Measurements from ENCODE around the gene COL9A3.

COL9A3 gene

DNA sequence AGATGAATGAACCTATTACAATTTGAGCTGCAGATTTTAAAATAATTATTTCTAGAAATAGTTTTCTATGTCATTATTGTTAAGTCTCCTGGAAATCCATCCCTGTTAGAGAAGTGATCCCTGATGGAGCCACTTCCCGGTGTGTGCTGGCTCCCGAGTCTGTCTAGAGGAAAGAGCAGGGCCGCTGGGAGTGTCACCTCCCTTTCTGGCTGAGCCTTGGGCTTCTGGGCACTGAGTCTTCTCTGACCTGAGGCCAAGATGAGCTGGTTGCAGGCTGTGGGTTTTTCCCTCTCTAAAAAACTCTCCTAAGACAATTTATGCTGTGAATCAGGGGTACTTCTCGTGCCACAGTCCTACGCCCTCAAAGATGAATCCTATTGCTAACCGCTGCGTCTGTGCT, 73.6 kb downstream of the COL9A3 start:
- Histone ChIP-seq H3K4me3 (no peak overlapping the region), H3K27ac (no peak overlapping the region), H3K9me3 (ENCODE audit: low read depth, low read length) (no peaks in the 10 kb centered on the region), H3K9ac (ENCODE audit: insufficient read length) (no peak overlapping the region), H3K36me3 (ENCODE audit: insufficient read depth, low read length) (peaks cover 90% of the 10 kb centered on the region)
- no peak for TF ChIP-seq POLR2AphosphoS5 (IDR thresholded peaks at IDR 0.05; ENCODE audit: borderline replicate concordance, low read depth, low read length)
- no peak for TF ChIP-seq EZH2 (IDR thresholded peaks at IDR 0.05)
- TF ChIP-seq FOXP2 (optimal IDR thresholded peaks at IDR 0.05; ENCODE audit: control extremely low read depth, extremely low read length, insufficient read depth), result no peak
- DNase-seq (ENCODE audit: low read depth, low spot score), result no peak
